Measurements from ENCODE around the gene HPCAL1.

- TF ChIP-seq CTCF (IDR thresholded peaks at IDR 0.05) (no peak), EZH2 (IDR thresholded peaks at IDR 0.05) (no peak), EZH2phosphoT487 (IDR thresholded peaks at IDR 0.05) (no peak)
These were observed 26.0 kb upstream of the HPCAL1 start for GRCh38 chr2:10276481-10277292.

Measured in neural progenitor cell (in vitro differentiated cells).